ENCODE data around the gene ASB2.

ASB2 gene

DNA sequence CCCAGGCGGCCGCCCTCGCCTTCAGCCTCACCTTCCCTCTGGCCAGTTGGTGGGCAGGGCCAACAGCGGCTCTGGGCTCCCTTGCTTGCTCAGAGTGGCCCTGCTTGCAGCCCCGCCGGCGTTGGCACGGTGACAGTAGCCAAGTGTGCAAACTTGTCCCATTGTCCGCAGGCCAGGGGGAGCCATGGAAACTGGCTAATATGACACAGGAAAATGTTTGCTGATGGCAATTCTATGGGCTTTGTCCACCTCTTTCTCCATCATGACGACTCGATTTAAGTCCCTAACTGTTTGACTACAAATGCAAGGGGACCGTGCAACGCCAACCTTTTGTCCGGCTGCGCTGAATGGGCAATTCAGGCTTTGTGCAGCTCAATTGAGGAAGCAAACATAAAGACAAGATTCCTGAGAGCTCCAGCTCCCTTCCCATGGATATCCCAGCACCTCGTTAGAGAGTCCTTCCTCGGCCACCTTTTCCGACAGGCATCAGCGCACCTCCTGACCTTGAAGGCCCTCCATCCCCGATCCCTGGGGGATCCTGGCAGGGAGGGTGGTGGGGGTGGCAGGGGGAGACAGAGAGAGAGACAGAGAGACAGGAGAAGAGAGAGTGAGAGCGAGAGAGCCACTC lies 50.0 kb downstream of the ASB2 start:
- DNase-seq, result no peak

DNA sequence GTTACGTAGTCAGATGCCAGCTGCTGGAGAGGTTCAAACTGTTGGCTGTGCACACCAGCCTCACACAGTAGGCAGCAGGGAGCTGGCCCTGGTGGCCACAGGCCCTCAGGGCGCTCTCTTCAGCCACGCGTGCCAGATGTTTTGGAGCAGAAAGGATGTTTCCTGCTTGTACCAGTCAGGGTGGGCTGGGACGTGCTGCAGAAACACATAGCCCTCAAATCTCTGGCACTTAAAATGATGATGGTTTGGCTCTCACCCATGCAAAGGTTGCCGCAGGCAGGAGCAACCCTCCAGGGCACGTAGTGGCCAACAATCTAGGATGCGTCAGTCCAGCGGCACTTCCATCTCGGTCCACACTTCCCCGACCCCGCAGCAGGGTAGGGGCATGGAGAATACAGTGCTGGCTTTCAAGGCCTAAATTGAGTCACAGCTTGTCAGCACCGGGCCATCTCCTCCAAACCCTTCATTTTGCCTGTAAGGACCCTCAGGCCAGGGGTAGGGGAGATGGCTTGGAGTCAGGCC lies 50.9 kb downstream of the ASB2 start:
- DNase-seq, result no peak

DNA sequence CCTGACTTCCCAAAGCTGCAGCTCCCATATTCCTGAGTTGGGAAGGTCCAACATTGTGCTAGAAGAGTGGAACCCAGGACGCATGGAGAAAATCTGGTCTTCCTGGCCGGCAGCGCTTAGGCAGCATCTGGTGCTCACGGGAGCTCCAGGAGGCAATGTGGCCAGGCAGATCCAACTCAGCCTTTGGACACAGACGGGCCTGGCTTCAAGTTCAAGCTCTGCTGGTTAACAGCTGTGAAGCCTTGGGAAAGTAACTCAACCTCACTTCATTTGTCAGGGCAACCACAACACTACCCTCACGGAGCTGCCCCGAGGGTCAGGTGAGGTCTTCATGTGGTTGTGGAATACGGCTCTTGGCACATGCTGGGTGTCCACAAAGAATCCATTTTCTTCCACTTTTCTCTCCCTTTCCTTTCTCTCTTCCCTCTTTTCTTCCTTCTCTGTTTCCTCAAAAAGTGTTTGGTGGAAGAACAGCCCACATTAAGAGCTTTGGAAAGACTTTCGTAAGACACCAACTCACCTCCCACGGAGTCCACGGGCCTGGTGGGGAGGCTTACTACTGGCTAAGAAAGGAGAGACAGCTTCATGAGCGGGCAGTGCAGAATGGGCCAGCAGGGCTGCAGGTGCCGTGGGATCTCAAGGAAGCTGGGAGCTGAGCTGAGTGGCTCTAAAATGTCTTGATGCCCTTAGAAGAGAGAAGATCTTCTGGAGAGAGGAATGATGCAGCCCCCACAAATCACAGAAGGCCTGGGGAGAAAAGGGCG lies 51.6 kb downstream of the ASB2 start:
- no peak for DNase-seq

DNA sequence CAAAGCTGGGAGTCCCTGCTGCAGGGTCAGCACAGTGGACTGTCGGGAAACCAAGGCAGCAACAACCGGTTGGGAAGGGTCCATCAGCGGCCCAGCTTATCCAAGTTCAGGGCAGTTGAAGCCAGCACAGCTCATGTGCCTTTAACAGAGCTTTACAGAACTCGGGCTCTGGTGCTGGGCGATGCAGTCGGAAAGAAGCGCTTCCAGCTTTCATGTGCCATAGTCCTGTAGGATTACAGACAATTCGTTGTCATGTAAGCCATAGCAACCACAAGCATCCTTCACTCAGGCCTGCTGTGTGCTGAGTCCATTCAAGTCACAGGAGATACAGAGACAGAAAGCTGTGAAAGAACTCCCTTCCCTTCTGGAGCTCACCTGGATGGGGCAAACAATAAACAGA lies 52.7 kb downstream of the ASB2 start:
- no peak for DNase-seq

DNA sequence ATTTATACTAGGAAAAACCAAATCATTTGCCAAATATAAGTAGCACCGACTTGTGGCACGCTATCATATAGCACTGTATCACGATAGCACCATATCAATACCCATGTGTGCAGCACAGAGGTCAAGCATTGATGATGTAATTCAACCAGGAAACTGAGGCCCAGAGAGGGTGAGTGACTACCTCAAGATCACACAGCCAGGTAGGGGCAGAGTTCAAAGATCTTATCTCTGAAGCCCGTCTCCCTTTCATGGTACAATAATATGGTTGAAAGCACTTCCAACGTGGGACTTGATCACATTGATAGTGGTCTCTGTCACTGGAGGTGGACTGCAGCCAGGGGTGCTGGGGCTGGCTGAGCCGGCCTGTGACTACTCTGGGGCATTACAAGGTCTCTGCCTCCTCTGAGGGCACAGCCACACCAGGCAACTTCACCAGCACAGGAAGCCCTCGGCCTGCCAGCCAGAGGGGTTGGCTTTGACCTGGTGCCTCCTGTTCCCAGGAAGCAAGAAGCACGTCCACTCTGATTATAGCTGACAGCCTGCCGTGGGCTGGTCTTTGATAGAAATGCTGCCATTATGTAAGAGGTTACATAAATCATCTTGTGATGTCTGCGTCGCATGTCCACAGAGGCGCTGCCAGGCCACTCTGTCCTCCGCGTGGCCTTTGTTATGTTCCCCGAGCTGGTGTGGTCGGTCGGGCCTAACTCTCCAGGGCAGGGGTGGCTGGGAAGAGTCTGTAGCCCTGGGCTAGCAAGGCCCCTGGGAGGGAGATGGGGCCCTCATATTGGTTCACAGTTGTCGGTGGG lies 55.2 kb downstream of the ASB2 start:
- no peak for DNase-seq

DNA sequence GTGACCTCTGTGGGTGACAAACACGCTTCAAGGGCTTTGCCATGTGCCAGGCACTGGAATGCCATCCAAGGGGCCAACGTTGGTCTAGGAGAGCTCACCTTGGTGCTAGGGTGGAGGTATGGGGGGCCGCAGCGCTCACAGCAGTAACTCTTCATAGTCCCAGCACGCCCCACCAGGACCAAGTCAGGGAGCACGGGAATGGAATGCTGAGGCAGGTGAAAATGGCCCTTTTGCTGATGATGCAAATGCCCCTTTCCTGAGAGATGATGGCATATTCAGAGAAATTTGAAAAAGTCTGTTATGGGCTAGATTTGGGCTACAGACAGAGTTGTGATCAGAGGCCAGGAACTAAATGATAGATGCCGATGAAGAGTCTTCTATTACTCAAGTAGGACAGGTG lies 59.2 kb downstream of the ASB2 start:
- no peak for DNase-seq

DNA sequence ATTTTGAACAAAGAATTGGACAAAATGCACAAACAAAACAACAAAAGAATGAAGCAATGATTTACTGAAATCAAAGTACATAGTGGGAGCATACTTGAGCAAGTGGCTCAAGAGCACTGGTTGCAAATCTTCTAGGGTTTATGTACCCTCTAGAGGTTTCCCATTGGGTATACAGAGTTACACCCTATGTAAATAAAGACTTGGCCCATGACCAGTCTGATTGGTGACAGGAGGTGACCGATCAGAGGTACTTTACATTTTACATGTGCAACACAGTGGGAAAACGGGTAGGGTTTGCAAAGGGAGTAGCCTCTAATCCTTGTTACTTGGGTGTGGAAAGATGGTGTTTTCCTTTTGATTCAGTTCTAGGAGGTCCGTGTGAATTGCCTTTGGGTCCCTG lies 59.9 kb downstream of the ASB2 start:
- DNase-seq, result no peak

DNA sequence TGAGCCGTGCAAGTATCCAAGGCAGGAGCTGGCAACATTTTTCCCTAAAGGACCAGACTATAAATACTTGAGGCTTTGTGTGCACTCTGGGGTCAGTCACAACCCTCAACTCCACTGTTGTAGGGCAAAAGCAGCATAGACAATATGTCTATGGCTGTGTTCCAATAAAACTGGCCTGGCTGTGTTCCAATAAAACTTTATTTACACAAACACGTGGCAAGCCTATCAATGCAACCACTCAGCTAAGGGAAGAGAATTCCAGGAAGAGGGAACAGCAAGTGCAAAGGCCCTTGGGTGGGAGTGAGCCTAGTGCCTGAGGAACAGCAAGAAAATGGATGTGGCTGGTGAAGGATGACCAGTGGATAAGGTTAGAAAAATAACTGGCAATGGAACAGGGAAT lies 60.6 kb downstream of the ASB2 start:
- DNase-seq, result no peak

DNA sequence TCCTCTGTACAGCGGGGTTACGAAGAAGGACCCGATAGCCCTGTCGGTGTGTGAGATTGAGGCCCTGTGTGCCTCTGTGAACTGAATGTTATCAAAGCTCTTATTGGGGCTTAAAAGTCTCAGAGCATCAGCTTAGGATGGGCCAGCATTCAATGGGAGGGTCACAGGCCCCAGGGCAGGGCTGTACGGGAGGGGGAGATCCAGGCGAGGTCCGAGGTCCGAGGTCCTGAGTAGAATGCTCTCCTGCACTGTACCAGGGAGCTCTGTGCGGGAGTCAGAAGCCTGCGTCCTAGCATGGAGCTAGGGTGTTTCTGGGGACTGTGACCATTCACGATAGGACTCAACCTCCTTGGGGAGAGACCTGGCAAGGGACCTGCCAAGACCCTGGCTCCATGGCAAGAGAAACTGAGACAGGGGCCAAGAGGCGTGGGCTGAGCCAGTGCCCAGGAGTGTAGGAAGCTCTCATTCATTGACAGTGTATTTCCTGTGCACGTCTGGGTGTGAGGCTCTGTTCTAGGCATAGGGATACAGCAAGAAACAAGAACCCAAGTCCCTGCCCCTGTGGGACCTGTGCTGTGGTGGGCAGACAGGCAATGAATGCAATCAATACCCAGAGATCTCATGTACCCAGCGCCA lies 61.2 kb downstream of the ASB2 start:
- DNase-seq, result no peak

DNA sequence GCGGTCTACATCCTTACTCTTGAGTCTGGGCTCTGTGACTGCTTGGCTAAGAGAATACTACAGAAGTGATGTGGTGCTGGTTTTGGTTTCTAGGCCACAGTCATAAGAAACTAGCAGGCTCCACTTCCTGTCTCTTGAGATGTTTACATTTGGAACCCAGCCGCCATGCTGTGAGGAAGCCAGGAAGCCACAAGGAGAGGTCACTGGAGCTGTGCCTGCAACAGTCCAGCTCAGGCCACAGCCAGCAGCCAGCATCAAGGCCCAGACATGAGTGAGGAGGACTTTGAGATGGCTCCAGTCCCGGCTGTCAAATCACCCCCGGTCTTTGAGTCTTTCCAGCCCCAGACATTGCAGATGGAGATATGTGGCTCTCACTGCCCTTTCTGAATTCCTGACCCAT lies 62.1 kb downstream of the ASB2 start:
- DNase-seq, result no peak

DNA sequence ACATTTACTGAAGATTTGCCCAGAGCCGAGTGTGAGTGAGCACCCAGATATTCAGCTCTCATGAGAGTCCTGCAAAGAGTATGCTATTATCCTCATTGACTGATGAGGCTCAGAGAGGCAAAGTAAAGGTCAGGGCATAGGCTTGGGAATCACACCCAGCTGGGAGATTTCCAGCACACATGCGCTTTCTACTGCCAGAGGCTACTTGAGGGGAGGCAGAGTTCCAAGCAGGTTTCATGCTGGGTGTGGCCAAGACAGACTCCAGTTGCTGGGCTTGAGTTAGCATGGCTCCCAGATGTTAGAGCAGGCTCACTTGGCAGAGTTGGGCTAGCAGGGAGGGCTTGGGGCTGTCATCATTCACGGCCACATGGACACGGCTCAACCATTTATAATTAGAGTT lies 63.6 kb downstream of the ASB2 start:
- no peak for DNase-seq

DNA sequence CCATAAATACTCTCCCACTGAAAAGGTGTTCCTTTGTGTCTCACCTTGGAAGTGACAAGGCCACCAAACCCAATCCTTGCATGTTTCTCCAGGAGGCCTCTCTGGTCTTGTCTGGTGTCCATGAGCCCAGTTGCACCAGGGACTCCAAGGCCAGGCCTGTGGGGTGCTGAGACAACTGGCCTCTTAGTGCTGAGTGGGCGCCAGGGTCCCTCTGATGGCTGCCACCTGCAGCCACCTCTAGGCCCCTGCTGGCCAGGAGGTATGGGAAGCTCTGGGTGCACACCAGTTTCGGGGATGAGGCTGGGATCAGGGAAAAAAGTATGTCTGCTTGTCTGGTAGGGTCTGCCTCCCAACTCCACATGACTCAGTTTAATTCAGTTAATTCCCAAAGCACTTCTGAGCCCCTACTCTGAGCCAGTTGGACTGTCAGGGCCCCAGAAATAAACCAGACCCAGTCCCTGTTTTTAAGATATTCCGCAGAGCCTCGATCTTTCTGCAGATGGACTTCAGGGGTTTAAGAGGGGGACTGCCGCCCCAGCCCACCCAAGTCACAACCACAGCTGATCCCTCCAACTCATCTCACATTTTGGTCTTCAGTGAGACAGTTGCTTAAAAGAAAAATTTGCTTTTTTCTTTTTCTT lies 64.3 kb downstream of the ASB2 start:
- DNase-seq, result no peak

DNA sequence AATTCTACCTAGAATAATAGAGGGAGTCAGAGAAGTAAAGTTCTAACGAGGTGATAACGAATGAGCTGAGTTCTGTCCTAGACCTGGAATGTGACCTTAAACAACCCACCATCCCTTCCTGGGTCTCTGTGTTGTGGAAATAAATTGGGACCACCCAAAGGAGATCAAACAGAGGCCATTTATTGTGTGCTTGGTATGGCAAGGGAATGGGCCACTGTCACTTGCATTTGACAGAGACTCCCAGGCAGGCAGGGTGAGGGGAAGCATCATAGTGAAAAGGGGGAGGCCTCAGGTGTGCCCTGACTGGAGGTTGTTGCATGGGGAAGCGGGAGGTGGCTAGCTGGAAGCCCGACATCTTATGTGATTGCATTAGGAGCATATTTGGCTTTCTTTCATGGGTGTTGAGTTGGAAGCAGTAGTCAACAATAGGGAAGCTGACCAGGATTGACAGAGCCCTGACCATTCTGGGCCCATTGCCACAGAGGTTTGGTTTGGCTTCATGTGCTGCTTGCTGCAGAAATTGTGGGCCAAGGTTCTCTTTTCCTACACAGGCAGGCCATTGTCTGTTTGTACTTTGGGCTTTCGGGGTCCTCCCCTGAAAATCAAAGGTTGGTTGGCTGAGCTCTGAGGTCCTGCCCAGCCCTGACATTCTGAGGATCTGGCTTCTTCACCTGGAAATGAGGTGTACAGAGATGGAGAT lies 66.8 kb downstream of the ASB2 start:
- no peak for DNase-seq

DNA sequence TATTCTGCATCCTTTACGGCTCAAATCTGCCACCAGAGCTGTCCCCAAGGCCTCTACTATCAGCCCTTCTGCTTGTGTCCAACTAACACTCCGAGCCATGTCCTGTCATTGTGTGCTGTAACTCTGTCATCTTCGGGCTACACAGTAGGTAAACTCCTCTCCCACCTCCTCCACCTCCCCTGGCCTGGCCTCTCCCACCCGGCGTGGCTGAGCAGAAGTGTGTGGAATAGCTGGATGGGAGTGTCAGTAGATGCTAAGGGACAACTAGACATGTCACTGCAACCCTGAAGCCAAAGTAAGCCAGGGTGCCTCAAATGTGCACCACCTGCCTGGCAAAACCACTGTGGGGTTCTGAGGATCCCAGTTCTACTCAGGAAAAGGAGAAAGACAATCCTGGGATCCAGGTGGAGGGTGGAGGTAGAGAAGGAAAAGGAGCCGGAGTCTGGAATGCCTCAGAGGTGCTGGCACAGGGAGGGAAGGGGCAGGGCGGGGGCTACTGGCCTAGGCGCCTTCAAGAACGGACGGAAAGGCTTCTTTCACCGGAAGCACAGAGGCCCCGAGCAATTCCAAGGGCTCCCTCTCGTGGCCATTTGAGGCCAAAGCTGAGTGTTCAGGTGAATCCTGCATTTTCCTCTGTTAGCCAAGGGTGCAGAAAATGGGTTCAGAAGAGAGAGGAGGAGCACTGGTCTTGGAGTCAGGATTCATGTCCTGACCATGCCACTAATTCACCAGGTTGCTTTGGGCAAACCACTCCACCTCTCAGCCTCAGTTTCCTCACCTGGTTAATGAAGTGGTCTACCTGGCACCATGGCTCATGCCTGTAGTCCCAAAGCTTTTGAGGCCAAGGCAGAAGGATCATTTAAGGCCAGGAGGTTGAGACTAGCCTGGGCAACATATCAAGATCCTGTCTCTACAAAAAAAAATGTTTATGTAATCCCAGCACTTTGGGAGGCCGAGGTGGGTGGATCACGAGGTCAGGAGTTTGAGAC lies 69.7 kb downstream of the ASB2 start:
- DNase-seq, result peak; percentile 61

DNA sequence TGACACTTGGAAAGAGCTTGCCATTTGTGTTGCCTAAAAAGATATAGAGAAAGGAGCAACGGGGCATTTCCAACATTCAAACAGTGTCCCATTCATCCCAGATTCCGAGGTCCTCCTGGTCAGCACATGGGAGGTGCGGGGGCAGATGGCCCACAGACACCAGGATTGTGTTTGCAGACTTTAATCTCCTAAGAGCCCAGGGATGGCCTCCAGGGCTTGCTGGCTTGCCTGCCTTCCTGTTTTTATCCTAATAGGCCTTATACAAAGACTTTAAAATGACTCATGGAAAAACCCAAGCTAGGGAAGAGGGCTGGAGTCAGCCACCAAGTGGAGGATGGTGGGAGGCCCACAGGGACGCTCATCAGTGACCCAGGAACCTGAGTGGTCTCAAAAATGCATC lies 70.7 kb downstream of the ASB2 start:
- DNase-seq, result no peak

DNA sequence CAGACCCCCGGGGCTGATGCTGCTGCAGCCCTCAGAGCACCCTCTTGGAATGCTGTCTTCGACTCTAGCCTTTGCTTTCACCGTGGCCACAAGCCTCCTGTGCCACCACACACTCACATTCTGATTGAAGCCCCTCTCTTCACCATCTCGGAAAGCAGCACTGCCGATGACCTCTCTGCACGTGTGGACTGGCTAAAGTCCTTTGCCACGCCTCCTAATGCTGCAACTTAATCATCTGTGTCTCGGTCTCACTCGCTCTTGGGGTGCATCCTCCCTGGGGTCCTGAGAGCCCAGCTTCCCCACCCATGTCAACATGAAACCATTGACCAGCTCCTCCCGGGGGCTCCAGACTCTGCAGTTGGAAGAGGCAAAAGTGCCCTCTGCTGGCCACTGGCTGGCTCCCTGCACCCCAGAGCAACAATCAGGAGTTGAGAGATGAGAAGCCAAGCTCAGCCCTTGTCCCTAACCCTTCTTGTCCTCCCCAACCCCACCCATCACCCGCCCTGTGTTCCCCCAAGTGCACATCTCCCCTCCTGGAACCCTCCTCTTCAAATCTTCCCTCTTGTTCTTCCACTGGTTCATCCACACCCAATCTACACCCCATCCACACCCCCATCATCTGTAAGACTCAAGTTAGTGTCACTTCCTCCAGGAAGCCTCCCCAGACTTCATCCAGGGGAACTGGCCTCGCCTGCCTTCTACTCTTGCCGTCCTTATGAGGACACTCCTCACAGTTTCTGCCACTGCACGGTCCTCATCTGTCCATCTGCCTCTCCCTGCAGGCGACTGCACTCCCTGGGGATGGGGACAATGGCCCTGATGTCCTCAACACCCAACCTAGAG lies 72.8 kb downstream of the ASB2 start:
- DNase-seq, result no peak

DNA sequence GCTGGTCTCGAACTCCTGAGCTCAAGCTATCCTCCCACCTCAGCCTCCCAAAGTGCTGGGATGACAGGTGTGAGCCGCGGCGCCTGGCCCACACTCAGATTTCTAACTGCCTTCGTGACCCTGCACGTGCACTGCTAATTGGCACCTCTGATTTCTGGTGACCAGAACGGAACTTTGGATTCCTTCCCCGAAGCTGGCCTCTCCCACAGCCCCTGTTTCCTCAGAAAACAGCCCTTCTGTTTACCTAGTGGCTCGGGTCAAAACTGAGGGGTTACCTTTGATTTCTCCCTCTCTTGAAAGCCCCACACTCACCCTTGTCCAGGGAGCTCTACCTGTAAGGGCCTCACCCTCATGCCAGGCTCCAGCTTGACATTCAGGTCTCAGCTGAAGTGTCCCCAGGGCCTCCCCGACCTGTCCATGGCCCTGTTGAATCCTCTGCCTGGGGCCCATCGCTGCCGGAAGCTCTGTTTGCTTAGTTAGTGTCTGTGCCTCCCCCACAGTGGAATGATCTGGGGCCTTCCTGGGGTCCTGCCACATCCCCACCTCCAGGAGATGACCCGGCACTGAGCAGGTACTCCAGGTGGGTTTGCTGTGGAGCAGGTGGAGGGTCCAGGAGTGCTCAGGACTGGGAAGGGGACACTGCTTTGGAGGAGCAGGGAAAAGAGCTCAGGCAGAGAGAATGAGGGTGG lies 73.6 kb downstream of the ASB2 start:
- DNase-seq, result no peak

DNA sequence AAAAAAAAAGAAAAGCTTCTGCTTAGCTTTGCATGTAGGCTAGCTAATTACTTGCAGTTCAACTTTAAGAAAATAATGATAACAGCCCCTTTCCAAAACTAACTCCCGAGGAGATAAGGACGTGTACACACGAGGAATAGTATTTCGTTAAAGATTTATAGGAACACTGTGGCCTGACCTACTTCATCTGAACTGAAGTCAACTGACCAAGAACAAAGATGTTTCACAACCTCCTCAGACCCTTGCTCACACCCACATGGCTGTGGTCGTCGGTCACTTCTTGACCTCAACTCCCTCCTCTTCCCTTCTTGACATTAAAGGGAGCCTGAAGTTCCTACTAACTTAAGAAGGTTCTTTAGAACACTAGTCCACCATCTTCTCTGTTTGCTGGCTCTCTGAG lies 74.6 kb downstream of the ASB2 start:
- DNase-seq, result no peak

DNA sequence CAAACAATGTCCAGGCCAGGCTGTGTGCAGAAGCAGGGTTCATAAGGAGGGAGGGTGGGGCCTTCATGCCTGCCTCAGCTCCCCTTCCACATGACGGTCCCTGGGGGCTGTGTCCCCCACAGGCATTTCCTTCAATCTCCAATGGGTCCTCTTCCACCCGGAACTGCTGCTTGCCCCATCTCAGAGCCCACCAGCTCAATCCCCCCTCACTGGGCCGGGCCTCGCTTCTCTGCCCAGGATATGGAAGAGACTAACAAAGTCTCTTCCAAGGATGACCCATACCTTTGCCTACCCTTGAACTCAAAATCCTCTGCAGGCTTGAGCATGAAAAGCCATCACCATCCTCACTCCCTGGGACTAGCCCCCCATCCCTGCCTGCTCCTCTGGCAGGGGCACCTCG lies 77.6 kb downstream of the ASB2 start:
- DNase-seq, result no peak
